A549 (cell line): ENCODE data around the gene ENTHD1. TPM values are rescaled to one million over a fixed set of nuclear protein-coding genes. Genes with fewer than 3 reads are reported as not detected.
A peak's percentile ranks its signal among the peaks of the same experiment; 100 is the strongest.

ENCODE experiments used
- ATAC-seq, 2 experiments: fragments of 200-7000 bp in 1 of 2; fragments of >200 bp in 1 of 2; cut with Nextera tagmentation in 1 of 2; cut with Tn5 transposase in 1 of 2; 3 replicates each; pipeline versions ENCODE4 v1.8.0 to v1.9.1; 2018 to 2020; ENCODE audit warnings: mild to moderate bottlenecking in 1 of 2, moderate library complexity in 1 of 2
- CTCF ChIA-PET: fragments of 300-600 bp; sonication (Branson Sonifier 250); formaldehyde crosslinking; extraction: SDS; loops from one replicate; lab custom pipeline; 2021; ENCODE audit warnings: antibody characterized with exemption, inconsistent platforms; lab: Yijun Ruan, JAX
- POLR2A ChIA-PET: fragments of 350-600 bp; formaldehyde crosslinking; extraction: SDS; loops from one replicate; lab custom pipeline; 2021; ENCODE audit warnings: antibody characterized with exemption, inconsistent platforms; lab: Yijun Ruan, JAX
- DNase-seq, 2 experiments: peaks; one replicate each; pipeline versions ENCODE4 v3.0.0 to v3.0.0-alpha.2; 2011 to 2016; ENCODE audit warnings: low read depth in 1 of 2, low spot score in 1 of 2
- FAIRE-seq: peaks from 2 replicates; lab custom pipeline; 2011; peaks lifted over from hg19 to GRCh38; lab: Jason Lieb, UNC
- H3K27ac ChIP-seq, 2 experiments: fragments of >200 bp; sonication (Bioruptor Twin); formaldehyde crosslinking; 3 replicates each; pipeline ENCODE4 v1.5.1; 2016 to 2017
- H3K4me1 ChIP-seq: fragments of >200 bp; sonication (Bioruptor Twin); formaldehyde crosslinking; 3 replicates; pipeline ENCODE4 v1.6.1; 2016
- H3K4me2 ChIP-seq: fragments of >200 bp; sonication (Bioruptor Twin); formaldehyde crosslinking; 3 replicates; pipeline ENCODE4 v1.6.1; 2016
- H3K4me3 ChIP-seq: fragments of >200 bp; sonication (Bioruptor Twin); formaldehyde crosslinking; 3 replicates; pipeline ENCODE4 v1.5.1; 2016
- H3K9me3 ChIP-seq: fragments of >200 bp; sonication (Bioruptor Twin); formaldehyde crosslinking; 3 replicates; pipeline ENCODE4 v1.6.1; 2016
- CBX2 ChIP-seq: fragments of 200-600 bp; sonication (generic); IDR thresholded peaks from 2 replicates; pipeline ENCODE4 v1.6.1; 2016; ENCODE audit warnings: low read depth, mild to moderate bottlenecking, borderline replicate concordance
- CEBPB ChIP-seq, 2 experiments: fragments of >200 bp in 1 of 2; sonication (Bioruptor Twin) in 1 of 2; formaldehyde crosslinking in 1 of 2; IDR thresholded peaks; 2 replicates each; pipeline ENCODE4 v1.6.1; 2012 to 2016
- EP300 ChIP-seq, 2 experiments: fragments of >200 bp; sonication (Bioruptor Twin); formaldehyde crosslinking; IDR thresholded peaks; 2 replicates in 1 of 2; 3 replicates in 1 of 2; pipeline ENCODE4 v1.6.1; 2016 to 2017
- ESRRA ChIP-seq: fragments of 150-350 bp; IDR thresholded peaks from 2 replicates; pipeline ENCODE4 v1.6.1; 2014; ENCODE audit warnings: mild to moderate bottlenecking, low read length, borderline replicate concordance
- FOSB ChIP-seq: fragments of 250-450 bp; sonication (Bioruptor Pico); IDR thresholded peaks from 2 replicates; pipeline ENCODE4 v1.5.0; 2020; ENCODE audit warnings: mild to moderate bottlenecking, moderate library complexity
- FOSL2 ChIP-seq, 2 experiments: fragments of 450-650 bp in 1 of 2; fragments of >200 bp in 1 of 2; sonication (Bioruptor Twin) in 1 of 2; formaldehyde crosslinking; IDR thresholded peaks; 2 replicates each; pipeline versions ENCODE4 v1.5.0 to v1.6.1; 2016 to 2020; ENCODE audit warnings: mild to moderate bottlenecking in 1 of 2, moderate library complexity in 1 of 2
- FOXS1 ChIP-seq: fragments of 250-450 bp; sonication (Bioruptor Pico); IDR thresholded peaks from 2 replicates; pipeline ENCODE4 v1.5.0; 2020; ENCODE audit warnings: mild to moderate bottlenecking, moderate library complexity
- HDAC2 ChIP-seq: fragments of 200-600 bp; sonication (generic); IDR thresholded peaks from 2 replicates; pipeline ENCODE4 v1.6.1; 2016
- HEYL ChIP-seq: fragments of 250-450 bp; sonication (Bioruptor Pico); IDR thresholded peaks from 2 replicates; pipeline ENCODE4 v1.8.0; 2021; ENCODE audit warnings: mild to moderate bottlenecking, moderate library complexity
- HOXA7 ChIP-seq: fragments of 250-450 bp; sonication (Bioruptor Pico); IDR thresholded peaks from 2 replicates; pipeline ENCODE4 v1.5.0; 2020; ENCODE audit warnings: mild to moderate bottlenecking, moderate library complexity
- JUN ChIP-seq, 2 experiments: fragments of >200 bp; sonication (Bioruptor Twin); formaldehyde crosslinking; IDR thresholded peaks; 2 replicates in 1 of 2; 3 replicates in 1 of 2; pipeline ENCODE4 v1.6.1; 2016 to 2017
- JUNB ChIP-seq: fragments of >200 bp; sonication (Bioruptor Twin); formaldehyde crosslinking; IDR thresholded peaks from 2 replicates; pipeline ENCODE4 v1.6.1; 2016
- KDM1A ChIP-seq: fragments of 200-600 bp; sonication (generic); IDR thresholded peaks from 2 replicates; pipeline ENCODE4 v1.6.1; 2016; ENCODE audit warnings: low read depth, mild to moderate bottlenecking
- MAFK ChIP-seq: fragments of 450-650 bp; IDR thresholded peaks from 2 replicates; pipeline ENCODE4 v1.6.1; 2014; ENCODE audit not compliant: partially characterized antibody
- MAZ ChIP-seq: fragments of 150-350 bp; IDR thresholded peaks from 2 replicates; pipeline ENCODE4 v1.6.1; 2014; ENCODE audit warnings: antibody characterized with exemption, low read depth, low read length, borderline replicate concordance
- MYC ChIP-seq: IDR thresholded peaks from 2 replicates; pipeline ENCODE4 v1.6.1; 2012; ENCODE audit warnings: mild to moderate bottlenecking, inconsistent platforms, low read length, improper control_type of control experiment, borderline replicate concordance
- PHF8 ChIP-seq: fragments of 200-600 bp; sonication (generic); IDR thresholded peaks from 2 replicates; pipeline ENCODE4 v1.6.1; 2016; ENCODE audit warnings: low read depth, mild to moderate bottlenecking, antibody characterized with exemption, moderate library complexity, borderline replicate concordance
- RAD21 ChIP-seq, 2 experiments: fragments of >200 bp in 1 of 2; sonication (Bioruptor Twin) in 1 of 2; formaldehyde crosslinking in 1 of 2; IDR thresholded peaks in 1 of 2; conservative IDR thresholded peaks in 1 of 2; 2 replicates in 1 of 2; 3 replicates in 1 of 2; pipeline ENCODE4 v1.6.1; 2012 to 2018; ENCODE audit warnings: inconsistent platforms in 1 of 2
- RFX5 ChIP-seq: fragments of 450-650 bp; IDR thresholded peaks from 2 replicates; pipeline ENCODE4 v1.7.1; 2014; ENCODE audit warnings: antibody characterized with exemption, mild to moderate bottlenecking, moderate library complexity
- SMC3 ChIP-seq: fragments of >200 bp; sonication (Bioruptor Twin); formaldehyde crosslinking; IDR thresholded peaks from 3 replicates; pipeline ENCODE4 v1.6.1; 2018; ENCODE audit warnings: inconsistent platforms
- SREBF2 ChIP-seq: fragments of 450-650 bp; IDR thresholded peaks from 2 replicates; pipeline ENCODE4 v1.6.1; 2014; ENCODE audit warnings: mild to moderate bottlenecking, moderate library complexity
- TP53 ChIP-seq: fragments of 250-450 bp; sonication (Bioruptor Pico); IDR thresholded peaks from 2 replicates; pipeline ENCODE4 v1.5.0; 2021; ENCODE audit warnings: mild to moderate bottlenecking, moderate library complexity
- ZFP36 ChIP-seq: fragments of 450-650 bp; IDR thresholded peaks from 2 replicates; pipeline ENCODE4 v1.6.1; 2014; ENCODE audit warnings: borderline replicate concordance; ENCODE audit not compliant: partially characterized antibody
- ZNF302 ChIP-seq: fragments of 250-450 bp; sonication (Bioruptor Pico); IDR thresholded peaks from 2 replicates; pipeline ENCODE4 v1.9.0; 2021; ENCODE audit warnings: inconsistent platforms, mild to moderate bottlenecking, moderate library complexity
- WGBS: methylation state at CpG from one replicate; pipeline ENCODE4 v1.1.6; 2017; ENCODE audit errors: missing lambda C conversion rate; 5-methylcytosine and 5-hydroxymethylcytosine counted together
- polyA plus RNA-seq, 4 experiments: library from polyadenylated mRNA; depleted of rRNA in 3 of 4; stranded (reverse); fragments of >200 nt; fragmentation: RNase III in 1 of 4; extraction: RNeasy Plus Mini Kit Qiagen cat#74134 plus additional on column Dnase treatment in 1 of 4; gene quantifications; 2 replicates in 3 of 4; 3 replicates in 1 of 4; pipeline ENCODE4 v1.2.3, GENCODE V29; 2011 to 2017
- TF ChIP-seq, protein P1 (sequence below): fragments of 150-350 bp; IDR thresholded peaks from 2 replicates; pipeline ENCODE4 v1.6.1; 2014; ENCODE audit warnings: low read depth, mild to moderate bottlenecking, low read length
- TF ChIP-seq, protein P2 (sequence below): IDR thresholded peaks from 2 replicates; pipeline ENCODE4 v1.6.1; 2012
- TF ChIP-seq, protein P3 (sequence below): fragments of >200 bp; sonication (Bioruptor Twin); formaldehyde crosslinking; IDR thresholded peaks from 3 replicates; pipeline ENCODE4 v1.5.1; 2016

Gene ENTHD1
- polyA plus RNA-seq, 2 of the 4 experiments (the other 2 are of a cell fraction): not detected

DNA sequence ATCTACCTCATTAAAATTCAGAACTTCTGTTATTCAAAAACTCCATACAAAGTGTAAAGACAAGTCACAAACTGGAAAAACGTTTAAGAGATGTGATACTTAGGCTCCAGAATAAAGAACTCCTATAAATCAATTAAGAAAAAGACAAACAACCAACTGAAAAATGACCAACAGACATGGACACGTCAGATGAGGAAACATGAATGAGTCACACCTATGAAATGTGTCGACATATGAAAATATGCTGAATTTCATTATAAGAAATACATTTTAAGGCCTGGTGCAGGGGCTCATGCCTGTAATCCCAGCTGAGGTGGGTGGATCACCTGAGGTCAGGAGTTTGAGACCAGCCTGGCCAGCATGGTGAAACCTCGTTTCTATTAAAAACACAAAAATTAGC, 78.7 kb downstream of the ENTHD1 start:
- no peak for DNase-seq
- no peak for TF ChIP-seq KDM1A
- TF ChIP-seq FOSL2 (IDR thresholded peaks at IDR 0.05): no peak
- peak; percentile 10; the same call in 1 of the 2 replicates for TF ChIP-seq FOSL2 (CRISPR knock-in tag; IDR thresholded peaks at IDR 0.05)
- Histone ChIP-seq H3K9me3 (no peaks in the 10 kb centered on the region), H3K4me1 (no peaks in the 10 kb centered on the region; the same call in 2 of the 3 replicates), H3K4me3 (no peak overlapping the region), H3K27ac (no peak overlapping the region), H3K4me2 (no peak overlapping the region)
- WGBS: 24% methylated on average over 4 of the region's 4 CpGs
- CTCF ChIA-PET: no interaction called here
- ATAC-seq: no peak
- POLR2A ChIA-PET: no interaction called here
- FAIRE-seq: no peak

DNA sequence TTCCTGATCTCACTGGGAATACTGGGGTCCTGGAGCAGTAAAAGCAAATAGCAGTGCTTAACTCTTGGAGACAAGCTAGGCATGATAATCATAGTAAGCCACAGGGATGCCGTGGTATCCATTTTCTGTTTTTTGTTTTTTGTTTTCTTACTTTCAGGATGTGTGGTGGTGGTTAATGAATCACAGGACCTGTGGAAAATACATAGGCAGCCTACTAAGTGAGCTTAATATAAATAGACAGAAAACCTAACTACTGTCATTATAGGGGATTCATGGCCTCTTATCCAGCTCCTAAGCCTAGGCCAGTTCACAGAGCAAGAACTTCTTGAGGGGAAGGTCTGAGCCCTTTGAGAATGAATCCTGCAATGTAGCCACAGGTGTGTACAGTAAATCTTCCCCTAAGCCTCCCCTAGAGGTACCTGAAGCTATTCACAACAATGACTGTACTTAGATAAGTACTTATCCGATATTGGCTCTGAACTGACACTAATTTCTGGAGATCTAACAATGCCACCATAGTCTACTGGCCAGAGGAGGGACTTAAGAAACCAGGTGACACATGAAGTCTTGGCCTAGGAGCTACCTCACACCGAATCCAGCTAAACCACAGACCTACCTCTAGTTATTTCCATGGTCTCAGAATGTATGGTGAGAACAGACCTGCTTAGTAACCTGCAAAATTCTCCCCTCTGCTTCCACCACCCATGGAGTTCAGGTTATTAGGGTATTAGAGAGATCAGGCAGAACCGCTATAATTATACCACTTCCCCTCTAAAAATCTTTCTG, 83.6 kb downstream of the ENTHD1 start:
- ChIA-PET CTCF (interaction anchor here (1.0 to 1.1 kb wide), 2 partner anchors 9 to 215 kb away, joined by 3 to 5 read pairs; no protein-coding TSS in a partner anchor), POLR2A (no interaction called here)
- ATAC-seq (no peak), FAIRE-seq (no peak), DNase-seq (no peak)
- H3K4me3 ChIP-seq: no peak overlapping the region
- TF ChIP-seq JUN (IDR thresholded peaks at IDR 0.05): no peak
- TF ChIP-seq, protein P1, sequence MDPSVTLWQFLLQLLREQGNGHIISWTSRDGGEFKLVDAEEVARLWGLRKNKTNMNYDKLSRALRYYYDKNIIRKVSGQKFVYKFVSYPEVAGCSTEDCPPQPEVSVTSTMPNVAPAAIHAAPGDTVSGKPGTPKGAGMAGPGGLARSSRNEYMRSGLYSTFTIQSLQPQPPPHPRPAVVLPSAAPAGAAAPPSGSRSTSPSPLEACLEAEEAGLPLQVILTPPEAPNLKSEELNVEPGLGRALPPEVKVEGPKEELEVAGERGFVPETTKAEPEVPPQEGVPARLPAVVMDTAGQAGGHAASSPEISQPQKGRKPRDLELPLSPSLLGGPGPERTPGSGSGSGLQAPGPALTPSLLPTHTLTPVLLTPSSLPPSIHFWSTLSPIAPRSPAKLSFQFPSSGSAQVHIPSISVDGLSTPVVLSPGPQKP: no peak
- no peak for TF ChIP-seq MAZ
- no peak for TF ChIP-seq MYC
- TF ChIP-seq, protein P2, sequence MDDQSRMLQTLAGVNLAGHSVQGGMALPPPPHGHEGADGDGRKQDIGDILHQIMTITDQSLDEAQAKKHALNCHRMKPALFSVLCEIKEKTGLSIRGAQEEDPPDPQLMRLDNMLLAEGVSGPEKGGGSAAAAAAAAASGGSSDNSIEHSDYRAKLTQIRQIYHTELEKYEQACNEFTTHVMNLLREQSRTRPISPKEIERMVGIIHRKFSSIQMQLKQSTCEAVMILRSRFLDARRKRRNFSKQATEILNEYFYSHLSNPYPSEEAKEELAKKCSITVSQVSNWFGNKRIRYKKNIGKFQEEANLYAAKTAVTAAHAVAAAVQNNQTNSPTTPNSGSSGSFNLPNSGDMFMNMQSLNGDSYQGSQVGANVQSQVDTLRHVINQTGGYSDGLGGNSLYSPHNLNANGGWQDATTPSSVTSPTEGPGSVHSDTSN: no peak
- TF ChIP-seq RFX5: no peak
- TF ChIP-seq SREBF2: no peak
- WGBS: 8% methylated on average over 4 of the region's 4 CpGs
- no peak overlapping the region for H3K27ac ChIP-seq
- H3K9me3 ChIP-seq: no peaks in the 10 kb centered on the region
- H3K4me1 ChIP-seq: no peaks in the 10 kb centered on the region
- no peak overlapping the region for H3K4me2 ChIP-seq

DNA sequence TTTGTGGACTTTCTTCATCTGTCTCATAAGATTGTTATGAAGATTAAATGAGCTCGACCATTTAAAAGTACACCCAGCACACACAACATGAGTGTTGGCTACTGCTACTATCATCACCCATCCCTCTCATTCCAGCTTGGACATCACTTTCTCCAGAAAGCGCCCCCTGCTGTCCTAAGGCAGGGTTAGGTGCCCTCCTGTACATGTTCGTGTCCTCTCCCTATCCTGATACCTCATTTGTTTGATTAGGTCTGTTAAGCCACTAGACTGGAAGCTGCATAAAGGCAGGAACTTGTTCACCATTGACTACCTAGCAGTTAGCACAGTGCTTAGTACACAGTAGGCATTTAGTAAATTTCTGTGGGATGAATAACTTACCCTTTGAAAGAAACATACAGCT, 85.5 kb downstream of the ENTHD1 start:
- Histone ChIP-seq H3K4me3 (no peak overlapping the region), H3K4me1 (no peaks in the 10 kb centered on the region), H3K4me2 (no peak overlapping the region), H3K27ac (no peak overlapping the region), H3K9me3 (no peaks in the 10 kb centered on the region)
- CTCF ChIA-PET: interaction anchor here (1.3 kb wide), 1 partner anchor 9 kb away, joined by 3 read pairs; no protein-coding TSS in a partner anchor
- FAIRE-seq (no peak), DNase-seq (peak; percentile 5 to 36), ATAC-seq (peak; percentile 50 to 68; a peak in 4 of 6 replicates)
- WGBS: 0% methylated on average over 3 of the region's 3 CpGs
- POLR2A ChIA-PET: no interaction called here
- TF ChIP-seq SMC3 (peak; percentile 31; the same call in 1 of the 3 replicates), TP53 (CRISPR knock-in tag) (no peak), HOXA7 (CRISPR knock-in tag) (no peak), RAD21 (conservative IDR thresholded peaks at IDR 0.05 in 1 of 2, IDR thresholded peaks at IDR 0.05 in 1 of 2) (peak; percentile 16 to 30; a peak in 1 of 5 replicates), FOSL2 (IDR thresholded peaks at IDR 0.05) (no peak), FOSL2 (CRISPR knock-in tag; IDR thresholded peaks at IDR 0.05) (no peak), ZFP36 (no peak)

DNA sequence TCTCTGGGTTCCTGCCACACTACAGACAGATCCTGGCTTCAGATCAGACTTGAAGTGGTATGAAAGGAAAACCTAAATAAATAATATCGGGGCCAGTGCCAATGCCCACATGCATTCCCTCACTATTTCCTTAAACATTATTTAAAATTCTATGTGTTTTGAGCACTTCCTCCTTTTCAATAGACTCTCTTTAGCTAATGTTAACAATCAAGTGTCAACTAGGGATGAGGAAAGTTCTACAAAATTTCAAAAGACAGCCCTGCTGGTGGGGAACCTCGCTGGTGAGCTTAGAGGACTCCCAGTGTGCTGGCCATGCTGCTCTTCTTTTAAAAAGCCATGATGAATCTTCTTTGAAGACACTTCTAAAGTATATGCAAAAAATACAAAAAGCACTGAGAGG, 87.5 kb downstream of the ENTHD1 start:
- no peaks in the 10 kb centered on the region for H3K9me3 ChIP-seq
- no peak for ATAC-seq
- ChIA-PET CTCF (interaction anchor here (1.4 kb wide), 1 partner anchor 12 kb away, joined by 3 read pairs; no protein-coding TSS in a partner anchor), POLR2A (no interaction called here)
- no peaks in the 10 kb centered on the region for H3K4me1 ChIP-seq
- H3K4me2 ChIP-seq: no peak overlapping the region
- no peak for FAIRE-seq
- H3K4me3 ChIP-seq: no peak overlapping the region
- WGBS: 3% methylated on average over 2 of the region's 2 CpGs
- no peak overlapping the region for H3K27ac ChIP-seq
- DNase-seq: no peak
- TF ChIP-seq FOSB (no peak), CEBPB (IDR thresholded peaks at IDR 0.05) (no peak), ZNF302 (CRISPR knock-in tag) (no peak), CBX2 (no peak), SMC3 (no peak), FOXS1 (CRISPR knock-in tag) (no peak), FOSL2 (IDR thresholded peaks at IDR 0.05) (no peak), FOSL2 (CRISPR knock-in tag; IDR thresholded peaks at IDR 0.05) (no peak), ESRRA (no peak), PHF8 (no peak), MYC (no peak), MAFK (no peak), JUNB (no peak), HDAC2 (no peak), EP300 (IDR thresholded peaks at IDR 0.05) (no peak), HEYL (CRISPR knock-in tag) (no peak)
- TF ChIP-seq, protein P3, sequence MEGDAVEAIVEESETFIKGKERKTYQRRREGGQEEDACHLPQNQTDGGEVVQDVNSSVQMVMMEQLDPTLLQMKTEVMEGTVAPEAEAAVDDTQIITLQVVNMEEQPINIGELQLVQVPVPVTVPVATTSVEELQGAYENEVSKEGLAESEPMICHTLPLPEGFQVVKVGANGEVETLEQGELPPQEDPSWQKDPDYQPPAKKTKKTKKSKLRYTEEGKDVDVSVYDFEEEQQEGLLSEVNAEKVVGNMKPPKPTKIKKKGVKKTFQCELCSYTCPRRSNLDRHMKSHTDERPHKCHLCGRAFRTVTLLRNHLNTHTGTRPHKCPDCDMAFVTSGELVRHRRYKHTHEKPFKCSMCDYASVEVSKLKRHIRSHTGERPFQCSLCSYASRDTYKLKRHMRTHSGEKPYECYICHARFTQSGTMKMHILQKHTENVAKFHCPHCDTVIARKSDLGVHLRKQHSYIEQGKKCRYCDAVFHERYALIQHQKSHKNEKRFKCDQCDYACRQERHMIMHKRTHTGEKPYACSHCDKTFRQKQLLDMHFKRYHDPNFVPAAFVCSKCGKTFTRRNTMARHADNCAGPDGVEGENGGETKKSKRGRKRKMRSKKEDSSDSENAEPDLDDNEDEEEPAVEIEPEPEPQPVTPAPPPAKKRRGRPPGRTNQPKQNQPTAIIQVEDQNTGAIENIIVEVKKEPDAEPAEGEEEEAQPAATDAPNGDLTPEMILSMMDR: no peak
